CD4-positive, alpha-beta T cell treated with Interleukin-1 beta for 1 hour (primary cell): Measurements from ENCODE around the gene SURF2.
"Not testable (repeated sequence)": the region's sequence is repeated elsewhere in the genome, so short reads cannot be mapped to it uniquely, and the experiment has no call there.

ENCODE experiments used
- DNase-seq, 2 donors: peaks; one replicate each; pipeline ENCODE4 v3.0.0-alpha.2; 2020 to 2022

SURF2 gene

GRCh38 chr9:133356391-133357091, at the start of gene SURF2, which contains the start of gene SURF1:
Gene SURF2, plus strand, starts transcription at chr9:133356550. Its CDS starts 43 bp downstream, at chr9:133356593.
Gene SURF1, minus strand, starts transcription at chr9:133356487. Its CDS starts 34 bp downstream, at chr9:133356453.
- DNase-seq = peak; percentile 88 to 89

- DNase-seq = no peak
These were observed 49.0 kb upstream of the SURF2 start for GRCh38 chr9:133307301-133307700.

DNA sequence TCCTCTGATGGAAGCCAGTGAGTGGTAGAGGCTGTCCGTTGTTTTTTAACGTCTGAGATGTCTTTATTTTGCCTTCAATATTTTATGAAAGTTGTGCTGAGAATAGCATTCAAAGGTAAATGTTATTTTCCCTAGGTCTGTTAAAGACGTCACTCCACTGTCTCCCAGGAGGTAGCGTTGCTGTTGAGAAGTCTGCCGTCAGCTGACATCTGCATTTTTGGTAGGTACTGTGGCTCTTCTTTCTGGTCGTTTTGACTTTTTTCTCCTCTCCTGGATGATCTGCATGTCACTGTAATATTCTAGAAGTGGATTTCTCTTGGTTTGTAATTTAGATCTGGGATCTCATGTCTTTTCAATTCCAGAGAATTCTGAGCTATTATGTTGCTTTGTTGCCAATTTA, 46.7 kb upstream of the SURF2 start:
- DNase-seq = no peak

DNA sequence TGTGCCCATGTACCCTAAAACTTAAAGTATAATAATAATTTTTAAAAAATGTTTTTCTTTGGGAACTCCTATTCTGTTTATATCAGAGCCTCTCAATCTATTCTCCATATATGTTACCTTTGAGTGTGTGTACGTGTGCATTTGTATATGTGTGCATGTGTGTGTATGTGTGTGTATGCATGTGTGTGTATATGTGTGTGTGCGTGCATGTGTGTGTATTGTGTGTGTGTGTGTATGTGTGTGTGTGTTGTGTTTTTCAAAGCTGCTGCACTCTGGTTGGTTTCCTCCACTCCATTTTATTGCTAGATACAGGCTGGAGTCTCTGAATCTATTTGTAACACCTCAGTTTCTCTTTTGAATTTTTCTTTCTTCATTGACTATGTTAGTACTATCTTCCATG, 40.4 kb upstream of the SURF2 start:
- no peak for DNase-seq

- DNase-seq = not testable (repeated sequence)
These were observed 38.8 kb upstream of the SURF2 start for GRCh38 chr9:133317551-133317950.

DNA sequence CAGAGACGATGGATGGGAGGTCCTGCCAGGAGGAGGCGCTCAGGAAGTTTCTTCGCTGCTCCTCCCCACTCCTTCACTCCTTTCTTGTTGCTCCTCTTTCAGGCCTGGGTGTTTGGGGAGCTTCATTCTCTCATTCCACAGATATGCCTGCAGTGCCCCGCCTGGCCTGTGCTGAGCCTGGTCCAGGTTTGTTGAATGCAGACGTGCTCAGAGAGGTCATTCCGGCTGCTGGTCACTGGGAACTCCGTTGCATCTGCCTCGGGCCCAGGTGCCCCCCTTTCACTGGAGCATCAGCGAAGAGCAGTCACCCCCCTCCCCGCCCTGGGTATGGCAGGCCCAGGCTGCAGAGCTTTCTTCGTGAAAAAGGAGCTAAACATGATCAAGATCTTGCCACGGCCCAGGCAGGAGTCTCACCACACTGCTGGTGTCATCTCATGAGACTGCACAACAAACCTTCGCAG, 35.9 kb upstream of the SURF2 start:
- DNase-seq = no peak

DNA sequence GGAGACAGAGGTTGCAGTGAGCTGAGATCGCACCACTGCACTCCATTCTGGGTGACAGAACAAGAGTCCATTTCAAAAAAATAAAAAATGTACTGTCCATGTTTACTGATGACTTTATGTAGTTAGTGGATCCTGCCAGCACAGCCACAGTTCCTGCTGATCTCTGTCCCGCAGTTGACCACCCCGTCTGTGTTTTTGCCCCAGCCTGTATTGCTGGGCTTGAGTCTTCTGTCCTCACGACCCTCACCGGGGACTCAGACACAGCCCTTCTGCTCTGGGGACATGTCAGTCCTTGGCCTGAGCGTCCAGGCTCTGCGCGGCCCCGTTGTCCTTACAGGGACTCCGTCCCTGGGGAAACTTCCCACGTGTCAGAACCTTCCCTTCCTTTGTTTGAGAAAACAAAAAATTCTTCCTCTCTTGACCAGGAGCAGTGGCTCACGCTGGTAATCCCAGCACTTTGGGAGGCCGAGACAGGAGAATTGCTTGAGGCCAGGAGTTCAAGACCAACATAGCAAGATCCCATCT, 34.9 kb upstream of the SURF2 start:
- DNase-seq = no peak

- no peak for DNase-seq
These were observed 33.6 kb upstream of the SURF2 start for GRCh38 chr9:133322701-133323100.

GRCh38 chr9:133323211-133323610, 33.1 kb upstream of the SURF2 start:
- DNase-seq = no peak

- no peak for DNase-seq
These were observed 32.2 kb upstream of the SURF2 start for GRCh38 chr9:133323991-133324703.

DNA sequence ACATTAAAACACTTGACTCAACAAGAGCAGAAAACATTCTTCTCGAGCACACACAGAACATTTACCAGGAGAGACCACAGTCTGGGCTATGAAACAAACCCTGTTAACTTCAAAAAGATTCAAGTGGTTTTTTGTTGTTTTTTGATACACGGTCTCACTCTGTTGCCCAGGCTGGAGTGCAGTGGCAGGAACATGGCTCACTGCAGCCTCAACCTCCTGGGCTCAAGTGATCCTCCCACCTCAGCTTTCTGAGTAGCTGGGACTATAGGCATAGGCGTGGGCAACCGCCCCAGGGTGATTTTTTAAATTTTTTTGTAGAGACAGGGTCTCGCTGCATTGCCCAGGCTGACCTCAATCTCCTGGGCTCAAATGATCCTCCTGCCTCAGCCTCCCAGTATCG, 29.3 kb upstream of the SURF2 start:
- DNase-seq = not testable (repeated sequence)

- no peak for DNase-seq
These were observed 28.4 kb upstream of the SURF2 start for GRCh38 chr9:133327834-133328484.

DNA sequence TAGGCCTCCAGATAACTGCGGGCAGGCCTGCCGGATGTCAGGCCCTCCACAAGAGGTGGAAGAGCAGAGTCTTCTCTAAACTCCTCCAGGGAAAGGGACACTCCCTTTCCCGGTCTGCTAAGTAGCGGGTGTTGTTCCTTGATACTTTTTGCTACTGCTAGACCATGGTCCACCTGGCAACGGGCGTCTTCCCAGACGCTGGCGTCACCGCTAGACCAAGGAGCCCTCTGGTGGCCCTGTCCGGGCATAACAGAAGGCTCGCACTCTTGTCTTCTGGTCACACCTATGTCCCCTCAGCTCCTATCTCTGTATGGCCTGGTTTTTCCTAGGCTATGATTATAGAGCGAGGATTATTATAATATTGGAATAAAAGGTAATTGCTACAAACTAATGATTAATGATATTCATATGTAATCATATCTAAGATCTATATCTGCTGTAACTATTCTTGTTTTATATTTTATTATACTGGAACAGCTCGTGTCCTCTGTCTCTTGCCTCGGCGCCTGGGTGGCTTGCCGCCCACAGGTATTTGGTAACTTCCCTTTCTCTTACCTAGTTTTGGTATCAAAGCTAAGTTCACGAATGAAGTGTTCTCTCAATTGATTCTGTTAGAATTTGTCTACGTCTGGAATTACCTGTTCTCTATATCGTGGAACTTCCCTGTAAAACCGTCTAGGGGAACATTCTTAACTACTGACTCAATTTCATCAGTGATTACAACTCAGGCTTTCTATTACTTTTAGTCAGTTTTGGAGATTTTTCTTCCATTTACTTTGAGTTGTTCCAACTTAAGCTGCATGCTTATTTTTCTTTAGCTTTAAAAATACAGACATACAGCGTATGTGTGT, 26.8 kb upstream of the SURF2 start:
- not testable (repeated sequence) for DNase-seq

- no peak for DNase-seq
These were observed 25.1 kb upstream of the SURF2 start for GRCh38 chr9:133331221-133331620.

DNA sequence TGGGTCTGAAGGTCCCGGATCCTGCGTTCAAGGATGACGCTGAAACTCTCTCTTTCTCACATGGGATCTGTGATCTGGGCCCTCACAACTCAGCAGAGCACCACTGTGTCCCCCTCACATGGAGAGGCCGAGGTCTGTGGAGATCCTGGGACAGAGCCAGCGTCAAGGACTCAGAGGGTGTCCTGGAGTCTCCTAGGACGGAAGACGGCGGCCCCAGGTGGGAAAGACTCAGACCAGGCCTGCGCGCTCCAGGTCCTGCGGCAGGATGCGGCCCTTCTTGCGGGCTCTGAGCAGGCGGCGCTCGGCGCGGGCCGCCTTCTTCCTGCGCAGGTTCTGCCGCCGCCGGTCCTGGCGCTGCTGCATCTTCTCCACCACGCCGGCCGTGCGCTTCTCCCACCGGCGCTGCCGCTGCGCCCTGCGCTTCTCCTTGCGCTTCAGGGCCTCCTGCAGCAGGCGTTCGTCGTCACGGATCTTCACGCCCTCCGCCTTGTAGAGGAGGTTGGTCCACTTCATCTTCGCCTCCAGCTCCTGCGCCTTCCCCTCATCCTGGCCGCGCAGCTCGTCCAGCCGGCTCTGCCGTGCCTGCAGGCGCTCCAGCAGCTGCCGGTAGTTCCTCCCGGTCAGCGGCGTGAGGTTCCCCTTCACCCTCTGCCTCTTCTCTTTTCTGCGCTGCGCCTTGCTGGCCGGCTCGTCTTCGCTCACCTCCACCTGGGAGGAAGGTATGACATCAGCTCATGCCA, 24.5 kb upstream of the SURF2 start:
- DNase-seq = no peak

DNA sequence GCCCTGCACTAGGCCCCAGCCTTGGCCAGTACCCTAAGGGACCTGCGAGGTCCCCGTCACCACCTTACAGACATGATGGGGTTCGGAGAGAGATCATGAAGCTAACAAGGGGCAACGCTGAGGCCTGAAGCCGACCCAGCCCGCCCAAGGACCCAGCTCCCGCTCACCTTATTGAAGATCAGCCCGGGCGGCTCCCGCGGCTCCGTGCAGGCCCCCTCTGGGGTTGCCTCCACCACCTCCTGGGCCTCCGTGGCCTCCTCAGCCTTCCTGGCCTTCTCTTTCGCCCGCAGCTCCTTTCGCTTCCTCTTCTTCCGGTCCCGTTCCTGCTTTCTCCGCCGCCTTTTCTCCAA, 24.0 kb upstream of the SURF2 start:
- DNase-seq = no peak

DNA sequence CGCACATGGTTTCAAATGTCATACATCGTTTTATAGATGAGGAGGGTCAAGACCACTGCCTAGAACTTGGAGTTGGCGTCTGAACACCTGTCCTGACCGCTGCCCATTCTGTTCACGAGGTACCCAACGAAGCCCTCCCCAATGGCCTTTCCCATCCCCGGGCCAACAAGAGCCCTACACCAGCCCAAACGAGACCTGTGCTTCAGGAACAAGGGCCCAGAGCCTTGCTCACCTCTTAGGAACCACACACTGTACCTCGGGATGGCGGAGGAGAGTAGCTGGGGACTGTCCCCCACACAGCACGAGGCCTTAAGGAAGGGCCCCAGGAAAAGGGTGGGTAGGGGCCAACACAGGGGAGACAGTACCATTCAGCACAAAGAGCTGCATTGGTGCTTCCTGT, 23.3 kb upstream of the SURF2 start:
- no peak for DNase-seq

GRCh38 chr9:133333566-133333965, 22.8 kb upstream of the SURF2 start:
- DNase-seq = no peak

DNA sequence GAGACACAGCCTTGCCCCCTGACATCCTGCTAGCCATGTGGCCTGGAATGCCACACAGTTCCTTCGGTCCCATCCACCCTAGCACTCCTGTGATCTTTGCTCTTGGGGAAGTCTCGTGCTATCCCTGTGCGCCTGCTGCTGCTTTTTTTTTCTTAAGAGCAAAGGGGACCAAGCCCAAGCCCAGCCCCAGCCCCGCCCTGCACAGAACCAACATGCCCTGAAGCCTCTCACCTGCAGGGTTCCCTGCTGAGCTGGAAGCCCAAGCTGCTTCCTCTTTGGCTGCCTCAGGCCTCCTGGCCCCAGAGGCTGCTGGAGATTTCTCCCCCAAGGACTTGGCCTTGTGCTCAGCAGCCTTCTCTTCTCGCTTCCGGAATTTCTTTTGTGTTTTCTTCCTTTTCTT, 22.2 kb upstream of the SURF2 start:
- no peak for DNase-seq

- DNase-seq = not testable (repeated sequence)
These were observed 21.5 kb upstream of the SURF2 start for GRCh38 chr9:133334888-133335287.

DNA sequence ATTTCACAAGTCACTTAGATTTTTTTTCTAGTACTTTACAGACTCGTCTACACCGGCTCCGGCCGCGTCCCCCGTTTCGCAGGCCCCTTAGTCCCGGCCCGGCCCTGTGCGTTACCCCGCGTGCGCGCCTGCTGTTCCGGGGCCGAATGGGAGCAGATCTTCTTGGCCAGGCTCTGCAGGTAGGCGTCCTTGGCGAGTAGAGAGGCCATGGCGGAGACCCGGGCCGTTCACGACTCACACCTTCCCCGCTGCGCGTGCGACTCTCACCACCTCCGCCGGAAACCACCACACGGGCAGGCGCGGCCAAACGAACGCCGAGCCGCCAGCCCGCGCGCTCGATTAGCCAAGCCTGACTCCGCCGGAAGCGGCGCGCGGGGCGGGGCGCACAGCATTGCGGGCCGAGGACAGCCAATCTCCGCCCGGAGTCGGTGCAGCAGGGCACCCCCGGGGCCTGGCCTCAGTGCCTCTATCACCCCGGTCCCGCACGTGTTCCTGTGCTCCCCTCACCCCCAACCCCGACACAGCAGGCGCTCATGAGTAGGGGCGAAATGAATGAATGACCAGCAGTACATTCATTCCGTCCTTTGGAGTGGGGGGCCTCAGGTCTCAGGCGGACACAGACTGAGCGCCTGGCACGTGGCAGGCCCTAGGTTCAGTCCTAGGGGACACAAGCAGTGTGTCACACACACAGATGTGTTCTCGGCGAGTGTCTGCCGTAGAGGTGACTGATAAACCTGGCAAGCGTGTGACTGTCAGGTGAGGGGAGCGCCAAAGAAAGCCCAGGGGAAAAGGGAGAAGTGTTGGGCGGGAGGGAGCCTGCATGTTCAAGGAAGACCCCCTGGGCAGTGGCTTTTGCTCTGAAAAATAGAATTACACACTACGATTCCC, 20.2 kb upstream of the SURF2 start, which contains the start of gene SURF6:
TSS of gene SURF6 (minus strand) at position 265 of the 888 bp plus-strand sequence. CDS start at position 209, 56 bp downstream.
- DNase-seq = peak; percentile 91 to 94
